WI38 (cell line): Measurements from ENCODE around the gene FUCA2.
"Not testable (repeated sequence)": the region's sequence is repeated elsewhere in the genome, so short reads cannot be mapped to it uniquely, and the experiment has no call there.

ENCODE experiments used
- H3K4me3 ChIP-seq: 2 replicates; pipeline ENCODE4 v1.5.1; 2011; ENCODE audit warnings: low read depth, mild to moderate bottlenecking, control low read depth, low read length
- TF ChIP-seq, protein P1 (sequence below): IDR thresholded peaks from 2 replicates; pipeline ENCODE4 v1.5.1; 2012; ENCODE audit warnings: low read depth, mild to moderate bottlenecking, control low read depth, low read length

FUCA2 gene

DNA sequence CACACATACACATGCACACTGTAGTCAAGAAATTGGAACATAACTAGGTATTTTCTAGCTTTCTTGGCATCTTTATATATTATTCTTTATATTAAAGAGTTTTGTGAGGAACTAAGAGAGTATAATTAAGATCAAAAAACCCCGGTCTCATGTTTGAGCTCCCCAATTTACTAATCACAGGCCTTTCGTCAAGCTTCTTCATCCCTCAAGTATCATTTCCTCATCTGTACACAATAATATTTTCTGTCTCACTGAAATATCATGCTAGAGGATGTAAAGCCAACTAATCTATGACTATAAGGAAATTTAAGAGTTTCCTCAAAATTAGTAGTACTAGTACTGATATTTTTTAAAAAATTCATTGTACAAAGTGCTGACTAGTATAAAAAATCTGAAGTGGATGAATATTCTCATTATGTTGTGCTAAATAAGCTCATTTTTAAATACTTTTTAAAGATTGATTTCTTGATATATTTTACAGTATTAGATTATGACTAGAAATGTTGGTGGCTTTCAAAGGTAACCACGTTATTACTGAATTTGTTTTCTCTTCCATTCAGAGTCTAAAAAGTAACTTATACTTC, 32.9 kb downstream of the FUCA2 start:
- TF ChIP-seq, protein P1, sequence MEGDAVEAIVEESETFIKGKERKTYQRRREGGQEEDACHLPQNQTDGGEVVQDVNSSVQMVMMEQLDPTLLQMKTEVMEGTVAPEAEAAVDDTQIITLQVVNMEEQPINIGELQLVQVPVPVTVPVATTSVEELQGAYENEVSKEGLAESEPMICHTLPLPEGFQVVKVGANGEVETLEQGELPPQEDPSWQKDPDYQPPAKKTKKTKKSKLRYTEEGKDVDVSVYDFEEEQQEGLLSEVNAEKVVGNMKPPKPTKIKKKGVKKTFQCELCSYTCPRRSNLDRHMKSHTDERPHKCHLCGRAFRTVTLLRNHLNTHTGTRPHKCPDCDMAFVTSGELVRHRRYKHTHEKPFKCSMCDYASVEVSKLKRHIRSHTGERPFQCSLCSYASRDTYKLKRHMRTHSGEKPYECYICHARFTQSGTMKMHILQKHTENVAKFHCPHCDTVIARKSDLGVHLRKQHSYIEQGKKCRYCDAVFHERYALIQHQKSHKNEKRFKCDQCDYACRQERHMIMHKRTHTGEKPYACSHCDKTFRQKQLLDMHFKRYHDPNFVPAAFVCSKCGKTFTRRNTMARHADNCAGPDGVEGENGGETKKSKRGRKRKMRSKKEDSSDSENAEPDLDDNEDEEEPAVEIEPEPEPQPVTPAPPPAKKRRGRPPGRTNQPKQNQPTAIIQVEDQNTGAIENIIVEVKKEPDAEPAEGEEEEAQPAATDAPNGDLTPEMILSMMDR, result no peak

DNA sequence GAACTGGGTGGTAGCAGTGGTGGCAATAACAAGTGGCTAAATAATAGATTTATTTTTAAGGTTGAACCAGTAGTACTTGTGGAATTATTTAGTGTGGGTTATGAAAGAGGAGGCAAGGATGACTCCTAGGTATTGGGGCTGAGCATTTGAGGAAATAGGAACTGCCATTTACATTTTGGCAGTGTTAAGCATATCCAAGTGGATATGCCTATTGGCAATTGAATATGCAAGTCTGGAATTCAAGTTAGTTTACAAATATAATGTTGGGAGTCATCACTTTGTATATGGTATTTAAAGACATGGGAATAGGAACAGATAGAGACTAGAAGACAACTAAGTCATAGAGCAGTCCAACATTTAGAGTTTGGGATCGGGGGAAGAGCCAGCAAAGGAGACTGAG, 35.0 kb downstream of the FUCA2 start:
- TF ChIP-seq, protein P1, result no peak
- no peak overlapping the region for H3K4me3 ChIP-seq

More for the DNA sequence above, 32.9 kb downstream of the FUCA2 start:
- no peak overlapping the region for H3K4me3 ChIP-seq

- H3K4me3 ChIP-seq, result no peak overlapping the region
- TF ChIP-seq, protein P1, result no peak
Observed at GRCh38 chr6:143471822-143472221, 39.7 kb downstream of the FUCA2 start.

DNA sequence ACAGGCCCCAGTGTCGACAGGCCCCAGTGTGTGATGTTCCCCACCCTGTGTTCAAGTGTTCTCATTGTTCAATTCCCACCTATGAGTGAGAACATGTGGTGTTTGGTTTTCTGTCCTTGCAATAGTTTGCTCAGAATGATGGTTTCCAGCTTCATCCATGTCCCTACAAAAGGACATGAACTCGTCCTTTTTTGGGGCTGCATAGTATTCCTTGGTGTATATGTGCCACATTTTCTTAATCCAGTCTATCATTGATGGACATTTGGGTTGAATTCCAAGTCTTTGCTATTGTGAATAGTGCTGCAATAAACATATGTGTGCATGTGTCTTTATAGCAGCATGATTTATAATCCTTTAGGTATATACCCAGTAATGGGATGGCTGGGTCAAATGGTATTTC, 42.7 kb downstream of the FUCA2 start:
- H3K4me3 ChIP-seq, result not testable (repeated sequence)

GRCh38 chr6:143468026-143468425, 43.5 kb downstream of the FUCA2 start:
- TF ChIP-seq, protein P1, result no peak
- no peak overlapping the region for H3K4me3 ChIP-seq

DNA sequence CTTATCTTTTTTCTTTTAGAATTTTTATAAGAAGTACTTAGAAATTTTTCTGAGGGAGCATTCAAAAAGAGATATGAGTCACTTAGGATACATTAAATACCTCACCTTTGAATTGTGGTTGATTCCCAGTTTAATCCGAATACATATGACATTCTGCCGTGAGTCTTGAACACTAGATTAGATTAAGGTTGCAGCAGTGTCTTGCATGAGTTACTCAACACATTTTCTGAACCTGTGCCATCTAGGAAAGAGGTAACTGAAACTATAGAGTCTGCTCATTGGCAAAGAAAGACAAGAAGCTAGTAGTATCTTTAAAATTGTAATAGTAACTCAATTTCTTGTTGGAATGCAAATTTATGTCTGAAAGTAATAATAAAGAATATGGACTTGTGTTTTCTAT, 46.0 kb downstream of the FUCA2 start:
- TF ChIP-seq, protein P1, result no peak
- H3K4me3 ChIP-seq, result no peak overlapping the region

DNA sequence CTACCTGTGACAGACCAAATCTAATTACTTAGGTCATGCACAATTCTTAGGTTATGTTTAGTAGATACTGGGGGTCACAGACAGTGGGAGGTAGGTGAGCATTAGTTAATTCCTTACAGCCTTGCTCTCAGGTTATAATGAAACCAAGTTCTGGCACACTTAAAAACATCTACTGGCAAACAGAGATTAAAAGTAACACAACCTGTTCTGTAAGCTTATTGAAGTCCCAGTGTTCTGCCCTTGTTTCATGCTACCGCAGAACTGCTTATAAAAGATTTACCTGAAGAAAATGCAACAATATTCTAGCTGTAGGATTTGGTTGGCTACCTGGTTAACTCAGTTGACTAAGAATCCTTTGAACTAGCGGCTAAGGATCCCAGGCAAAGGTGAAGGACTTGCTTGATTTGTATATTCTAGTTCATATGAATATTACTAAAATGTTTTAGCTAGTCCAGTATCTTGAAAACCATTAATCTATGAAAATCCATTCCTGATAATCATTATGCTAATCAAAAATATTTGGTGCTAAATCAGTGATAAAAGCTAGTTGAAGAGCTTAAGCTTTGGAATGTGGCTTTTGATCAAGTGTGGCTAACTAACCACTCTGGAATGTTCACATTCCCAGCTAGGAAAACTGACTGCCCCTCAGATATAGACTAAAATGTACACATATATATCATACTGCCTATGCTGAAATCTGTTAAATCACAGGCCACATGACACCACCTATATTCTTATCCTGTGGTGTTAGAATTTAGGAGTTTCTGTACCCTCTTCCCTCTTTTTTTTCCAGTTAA, 53.8 kb downstream of the FUCA2 start:
- TF ChIP-seq, protein P1, result no peak
- H3K4me3 ChIP-seq, result no peak overlapping the region
